ENCODE results near the gene LMX1A.

The LMX1A gene

GRCh38 chr1:165317612-165318011 lies 38.9 kb downstream of the LMX1A start:
- DNase-seq = no peak

DNA sequence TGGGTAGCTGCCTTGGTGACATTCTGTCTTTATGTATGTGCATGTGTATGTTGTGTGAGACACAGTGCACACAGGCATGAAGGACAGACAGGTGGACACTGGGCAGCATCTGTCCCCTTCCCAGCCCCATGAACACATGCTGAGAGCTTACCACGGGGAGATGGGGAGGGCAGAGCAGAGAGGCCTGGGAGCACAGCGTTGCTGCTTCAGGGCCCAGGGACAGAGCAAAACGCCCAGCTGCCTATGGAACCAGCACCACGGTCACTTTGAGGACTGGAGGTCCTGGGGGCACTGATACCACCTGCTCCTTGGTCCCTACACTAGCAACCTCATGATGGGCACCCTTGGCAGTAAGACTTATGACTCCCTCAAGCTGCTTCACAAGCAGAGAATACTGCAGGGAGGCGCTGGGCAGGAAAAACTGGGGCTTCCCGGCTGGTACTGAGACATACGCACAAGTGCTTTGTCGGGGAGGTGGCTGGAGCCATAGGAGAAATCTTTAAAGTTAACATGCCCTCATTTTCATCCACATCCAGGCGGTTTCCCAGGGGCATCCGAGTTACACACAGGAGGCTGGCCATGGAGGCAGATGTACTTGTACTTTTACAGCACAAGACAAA lies 40.3 kb downstream of the LMX1A start:
- DNase-seq = no peak

DNA sequence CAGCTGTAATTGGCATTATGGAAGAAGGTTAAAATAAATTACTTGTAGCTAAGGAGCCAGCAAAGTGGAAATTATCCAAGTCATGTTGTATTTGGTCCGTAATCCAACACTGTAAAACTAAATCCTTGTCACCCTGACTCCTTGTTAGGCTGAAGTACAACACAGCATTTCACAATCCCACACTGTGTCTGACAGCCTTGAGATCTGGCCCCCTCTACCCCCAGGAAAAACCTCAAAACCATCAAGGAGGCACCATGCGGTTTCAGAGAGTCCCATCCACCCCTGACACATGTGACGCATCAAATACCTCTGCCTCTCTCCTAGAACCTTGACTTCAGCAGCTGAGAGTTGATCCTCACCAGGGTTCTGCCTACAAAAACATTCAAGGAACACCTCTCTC lies 41.0 kb downstream of the LMX1A start:
- DNase-seq = no peak

DNA sequence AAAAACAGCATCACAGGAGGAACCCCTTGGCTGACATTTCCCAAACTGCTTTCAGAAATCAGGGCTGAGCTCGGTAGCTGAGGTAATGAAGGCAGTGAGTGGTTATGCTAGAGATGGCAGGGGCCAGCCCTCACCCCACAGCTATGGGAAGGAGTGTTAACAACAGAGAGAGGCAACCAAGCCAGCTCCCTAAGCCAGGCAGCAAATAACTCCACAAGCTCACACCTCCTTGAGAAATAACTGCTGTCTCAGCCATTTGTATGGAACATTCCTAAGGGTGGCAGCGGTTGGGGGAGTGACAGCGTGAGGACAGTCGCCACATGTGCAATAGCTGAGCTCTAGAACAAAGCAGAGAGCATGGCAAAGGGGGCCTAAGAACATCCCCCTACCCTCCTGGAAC lies 42.6 kb downstream of the LMX1A start:
- no peak for DNase-seq

GRCh38 chr1:165312591-165312990 lies 43.9 kb downstream of the LMX1A start:
- no peak for DNase-seq

DNA sequence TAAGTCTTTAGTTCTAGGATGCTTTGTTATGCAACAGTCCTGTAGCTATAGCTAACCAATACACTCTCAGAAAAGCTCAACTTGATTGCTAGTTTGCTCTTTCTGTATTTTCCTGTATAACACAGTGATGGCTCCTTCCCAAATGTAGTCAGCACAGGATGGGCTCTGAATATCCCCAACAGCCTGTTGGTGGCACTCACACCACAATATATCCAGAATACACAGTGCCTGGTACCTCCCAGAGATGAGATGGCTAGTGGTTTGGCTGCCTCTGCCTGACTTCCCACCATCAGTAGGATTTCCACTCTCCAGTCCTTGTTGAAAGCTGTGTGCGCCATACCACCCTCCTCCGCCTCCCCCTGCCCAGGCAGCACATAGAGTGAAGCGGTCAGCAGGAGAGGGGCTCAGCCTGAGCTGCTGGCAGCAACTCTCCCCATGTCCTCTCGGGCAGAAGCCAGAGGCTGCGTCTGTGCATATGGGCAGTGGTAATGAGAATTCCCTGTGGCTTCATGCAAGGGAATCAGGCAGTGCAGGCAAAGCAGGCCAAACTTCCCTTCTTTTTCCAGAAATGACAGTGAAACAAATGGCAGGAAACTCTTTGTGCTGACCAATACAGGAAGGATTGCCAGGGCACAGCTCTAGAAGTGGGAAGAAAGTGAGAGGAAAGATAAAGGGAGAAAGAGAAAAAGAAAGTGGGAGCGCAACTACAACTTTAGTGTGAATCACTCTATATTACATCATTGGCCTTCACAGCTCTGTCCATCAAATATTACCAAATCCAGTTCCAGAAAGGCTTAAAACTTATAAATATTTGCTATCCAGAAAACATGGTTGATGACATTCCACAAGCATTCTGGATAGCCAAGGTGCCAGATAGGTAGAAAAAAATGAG lies 49.7 kb downstream of the LMX1A start:
- DNase-seq = no peak

GRCh38 chr1:165303386-165303785 lies 53.1 kb downstream of the LMX1A start:
- DNase-seq = no peak

DNA sequence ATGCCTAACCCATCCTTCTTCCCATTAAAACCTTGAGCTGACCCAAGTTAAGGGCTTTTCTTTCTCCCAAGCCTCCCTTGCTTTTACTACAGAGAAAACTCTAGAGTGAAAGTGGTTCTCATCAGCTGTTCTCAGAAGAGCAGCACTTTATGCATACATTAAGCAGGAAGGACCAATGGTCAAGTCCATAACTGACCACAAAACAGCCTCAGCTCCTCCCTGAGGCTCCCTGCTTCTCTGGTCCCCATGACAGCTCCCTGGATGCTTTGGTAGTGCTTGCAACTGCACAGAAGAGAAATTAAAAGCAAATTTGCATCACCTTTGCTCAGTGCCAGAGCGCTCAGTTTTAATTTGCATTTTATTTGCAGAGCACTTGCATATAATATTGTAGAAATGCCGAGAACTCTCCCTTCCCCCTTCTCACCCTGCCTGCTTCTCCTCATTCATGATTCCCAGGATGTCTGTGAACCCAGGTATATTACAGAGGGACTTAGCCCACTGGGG lies 56.1 kb downstream of the LMX1A start:
- no peak for DNase-seq

- no peak for DNase-seq
Measured at GRCh38 chr1:165298203-165298820, 58.2 kb downstream of the LMX1A start.

GRCh38 chr1:165296205-165296604 lies 60.3 kb downstream of the LMX1A start:
- no peak for DNase-seq

- no peak for DNase-seq
Measured at GRCh38 chr1:165290148-165290547, 66.4 kb downstream of the LMX1A start.

- no peak for DNase-seq
Measured at GRCh38 chr1:165289556-165289955, 67.0 kb downstream of the LMX1A start.

GRCh38 chr1:165288350-165289120 lies 68.0 kb downstream of the LMX1A start:
- no peak for DNase-seq

- no peak for DNase-seq
Measured at GRCh38 chr1:165287781-165288180, 68.7 kb downstream of the LMX1A start.

GRCh38 chr1:165287329-165287728 lies 69.2 kb downstream of the LMX1A start:
- no peak for DNase-seq

DNA sequence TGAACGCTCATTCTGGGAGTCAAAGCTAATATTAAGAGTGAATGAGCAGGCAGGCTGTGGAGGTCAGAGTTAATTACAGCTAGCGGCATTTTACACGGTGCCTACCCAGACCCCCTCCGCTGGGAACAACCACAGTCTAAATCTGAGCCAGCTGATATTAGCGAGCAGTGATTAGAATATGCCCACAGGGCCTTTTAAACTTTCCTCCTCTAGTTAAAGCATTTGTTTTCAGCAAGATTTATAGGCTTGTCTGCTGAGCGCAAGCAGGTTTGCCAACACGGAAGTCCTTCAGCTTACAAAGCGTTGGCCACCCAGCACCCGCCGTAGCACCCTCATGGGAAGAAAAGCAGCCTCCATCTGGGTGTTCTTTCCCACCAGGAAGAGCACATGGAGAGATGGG lies 72.1 kb downstream of the LMX1A start:
- no peak for DNase-seq

- no peak for DNase-seq
Measured at GRCh38 chr1:165281207-165281901, 75.2 kb downstream of the LMX1A start.

DNA sequence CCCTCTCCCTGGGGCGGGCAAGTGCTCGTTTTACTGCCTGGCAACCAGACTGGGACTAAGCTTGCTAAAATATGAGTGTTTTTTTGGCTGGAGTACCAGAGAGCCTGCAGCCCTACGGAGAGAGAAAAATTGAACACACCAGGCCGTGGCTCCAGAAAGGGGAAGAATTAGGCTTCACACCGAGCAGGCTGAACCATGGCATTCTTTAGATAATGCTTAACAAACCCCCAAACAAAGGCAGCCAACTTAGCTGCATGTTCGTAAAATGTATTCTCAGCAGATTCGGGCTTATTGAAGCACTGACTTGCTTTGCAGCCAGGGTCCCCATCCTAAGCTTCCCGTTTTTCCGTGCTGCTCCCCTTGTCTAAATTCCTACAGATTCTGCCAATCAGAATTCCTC lies 76.6 kb downstream of the LMX1A start:
- DNase-seq = no peak

DNA sequence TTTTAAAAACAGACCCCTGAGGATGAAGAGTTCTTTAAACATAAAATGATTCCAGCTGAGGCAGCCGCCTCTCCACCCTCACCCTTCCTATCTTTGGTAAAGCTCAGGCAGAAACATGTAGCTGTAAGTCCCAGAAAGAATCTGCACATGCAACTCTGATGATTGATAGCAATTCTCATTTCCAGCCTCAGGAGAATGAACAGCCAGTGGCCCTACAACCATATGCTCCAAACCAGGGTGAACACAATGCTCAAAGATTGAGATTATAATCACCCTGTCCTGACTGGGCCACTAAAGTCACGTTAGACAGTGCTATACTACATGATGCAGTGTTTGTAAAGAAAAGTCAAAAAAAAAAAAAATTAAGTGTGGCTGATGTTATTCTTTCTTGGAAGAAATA lies 80.2 kb downstream of the LMX1A start:
- no peak for DNase-seq

- DNase-seq = no peak
Measured at GRCh38 chr1:165265196-165265838, 91.2 kb downstream of the LMX1A start.

GRCh38 chr1:165259706-165260428 lies 96.6 kb downstream of the LMX1A start:
- DNase-seq = no peak
